Effector memory CD8-positive, alpha-beta T cell (primary cell): ENCODE measurements around the gene HMG20B.

ENCODE experiments used
- ATAC-seq: fragments of 150-1000 bp; cut with Tn5 transposase; replicated peaks from 2 replicates; pipeline ENCODE4 v1.10.0; 2021; ENCODE audit warnings: mild to moderate bottlenecking, moderate library complexity
- DNase-seq, 3 experiments: peaks; one replicate each; pipeline ENCODE4 v3.0.0; 2021
- H3K27ac Mint-ChIP-seq, 2 donors: one replicate each; pipeline ENCODE4 v1.8.0; 2022; ENCODE audit warnings: mild to moderate bottlenecking in 2 of 2, mixed read lengths in 2 of 2, moderate library complexity in 2 of 2
- H3K27me3 Mint-ChIP-seq, 2 donors: one replicate each; pipeline ENCODE4 v1.8.0; 2022; ENCODE audit warnings: mixed read lengths in 2 of 2
- H3K36me3 Mint-ChIP-seq: one replicate; pipeline ENCODE4 v1.8.0; 2022; ENCODE audit warnings: mild to moderate bottlenecking, moderate library complexity, mixed read lengths; ENCODE audit not compliant: insufficient read depth
- H3K4me1 Mint-ChIP-seq, 2 donors: one replicate each; pipeline ENCODE4 v1.8.0; 2022; ENCODE audit warnings: low read depth in 2 of 2, mixed read lengths in 2 of 2
- H3K4me3 Mint-ChIP-seq, 2 donors: one replicate each; pipeline ENCODE4 v1.8.0; 2022; ENCODE audit warnings: mild to moderate bottlenecking in 2 of 2, mixed read lengths in 2 of 2, moderate library complexity in 2 of 2
- H3K9me3 Mint-ChIP-seq, 2 donors: one replicate each; pipeline ENCODE4 v1.8.0; 2022; ENCODE audit warnings: mixed read lengths in 2 of 2

Gene HMG20B

GRCh38 chr19:3606174-3606689 is 33.5 kb downstream of the HMG20B start:
- DNase-seq (peak in 1 of 3 experiments; percentile 19), ATAC-seq (peak; percentile 63)
- H3K4me3 Mint-ChIP-seq: no peak overlapping the region
- H3K4me1 Mint-ChIP-seq: peaks cover 5 to 6% of the 10 kb centered on the region in 2 donors
- no peaks in the 10 kb centered on the region for H3K27me3 Mint-ChIP-seq
- no peak overlapping the region for H3K27ac Mint-ChIP-seq
- H3K9me3 Mint-ChIP-seq: no peaks in the 10 kb centered on the region
- peaks cover 4% of the 10 kb centered on the region for H3K36me3 Mint-ChIP-seq

- ATAC-seq: peak; percentile 31
These were observed 34.0 kb downstream of the HMG20B start, which contains the start of gene TBXA2R for GRCh38 chr19:3606690-3607289. TSS of gene TBXA2R (minus strand) at chr19:3606875. CDS start at chr19:3600634, 6,241 bp downstream.

GRCh38 chr19:3607303-3608078 is 34.7 kb downstream of the HMG20B start:
- Mint-ChIP-seq H3K27ac (peak overlapping the region in 1 of 2 donors; percentile 82), H3K4me1 (peaks cover 5 to 6% of the 10 kb centered on the region in 2 donors), H3K4me3 (peak overlapping the region in 1 of 2 donors; percentile 45), H3K27me3 (no peaks in the 10 kb centered on the region), H3K36me3 (peaks cover 6% of the 10 kb centered on the region), H3K9me3 (no peaks in the 10 kb centered on the region)
- ATAC-seq (no peak), DNase-seq (no peak)

More at GRCh38 chr19:3606690-3607289, 34.0 kb downstream of the HMG20B start, which contains the start of gene TBXA2R:
- Mint-ChIP-seq H3K36me3 (peaks cover 8% of the 10 kb centered on the region), H3K9me3 (no peaks in the 10 kb centered on the region), H3K27ac (no peak within 1 kb of the TSS), H3K4me1 (peaks cover 5 to 6% of the 10 kb centered on the region in 2 donors), H3K4me3 (peak within 1 kb of the TSS in 1 of 2 donors; percentile 45), H3K27me3 (no peaks in the 10 kb centered on the region)
- DNase-seq: peak; percentile 26 to 43 (median 35)

- peaks cover 5% of the 10 kb centered on the region for H3K36me3 Mint-ChIP-seq
- no peaks in the 10 kb centered on the region for H3K27me3 Mint-ChIP-seq
- peaks cover 5 to 6% of the 10 kb centered on the region in 2 donors for H3K4me1 Mint-ChIP-seq
- peak overlapping the region in 1 of 2 donors; percentile 45 for H3K4me3 Mint-ChIP-seq
- H3K27ac Mint-ChIP-seq: peak overlapping the region in 1 of 2 donors; percentile 82
- no peaks in the 10 kb centered on the region for H3K9me3 Mint-ChIP-seq
- DNase-seq: no peak
- ATAC-seq: no peak
These were observed 35.4 kb downstream of the HMG20B start for GRCh38 chr19:3608079-3608641.

GRCh38 chr19:3608750-3609322 is 36.1 kb downstream of the HMG20B start:
- Mint-ChIP-seq H3K36me3 (peaks cover 5% of the 10 kb centered on the region), H3K9me3 (no peaks in the 10 kb centered on the region), H3K27ac (no peak overlapping the region), H3K4me1 (peaks cover 5 to 6% of the 10 kb centered on the region in 2 donors), H3K4me3 (no peak overlapping the region), H3K27me3 (no peaks in the 10 kb centered on the region)
- DNase-seq (no peak), ATAC-seq (no peak)

- no peak overlapping the region for H3K4me3 Mint-ChIP-seq
- ATAC-seq (no peak), DNase-seq (no peak)
- peaks cover 7% of the 10 kb centered on the region for H3K36me3 Mint-ChIP-seq
- peaks cover 5 to 6% of the 10 kb centered on the region in 2 donors for H3K4me1 Mint-ChIP-seq
- peak overlapping the region in 1 of 2 donors; percentile 20 for H3K27ac Mint-ChIP-seq
- no peaks in the 10 kb centered on the region for H3K27me3 Mint-ChIP-seq
- no peaks in the 10 kb centered on the region for H3K9me3 Mint-ChIP-seq
These were observed 37.3 kb downstream of the HMG20B start for GRCh38 chr19:3609779-3610719.

GRCh38 chr19:3610745-3611717 is 38.3 kb downstream of the HMG20B start:
- no peaks in the 10 kb centered on the region for H3K9me3 Mint-ChIP-seq
- no peak for ATAC-seq
- H3K27me3 Mint-ChIP-seq: no peaks in the 10 kb centered on the region
- no peak for DNase-seq
- H3K27ac Mint-ChIP-seq: peak overlapping the region in 1 of 2 donors; percentile 20
- no peak overlapping the region for H3K4me3 Mint-ChIP-seq
- H3K4me1 Mint-ChIP-seq: peaks cover 5 to 6% of the 10 kb centered on the region in 2 donors
- peaks cover 8% of the 10 kb centered on the region for H3K36me3 Mint-ChIP-seq

GRCh38 chr19:3611841-3612240 is 39.1 kb downstream of the HMG20B start:
- no peak for ATAC-seq
- H3K36me3 Mint-ChIP-seq: peaks cover 8% of the 10 kb centered on the region
- H3K27me3 Mint-ChIP-seq: no peaks in the 10 kb centered on the region
- DNase-seq: no peak
- no peak overlapping the region for H3K4me3 Mint-ChIP-seq
- no peaks in the 10 kb centered on the region for H3K9me3 Mint-ChIP-seq
- H3K27ac Mint-ChIP-seq: no peak overlapping the region
- H3K4me1 Mint-ChIP-seq: peaks cover 5 to 6% of the 10 kb centered on the region in 2 donors

GRCh38 chr19:3612330-3612729 is 39.6 kb downstream of the HMG20B start:
- H3K4me3 Mint-ChIP-seq: no peak overlapping the region
- H3K27me3 Mint-ChIP-seq: no peaks in the 10 kb centered on the region
- H3K27ac Mint-ChIP-seq: no peak overlapping the region
- ATAC-seq (no peak), DNase-seq (no peak)
- H3K4me1 Mint-ChIP-seq: peaks cover 6 to 7% of the 10 kb centered on the region in 2 donors
- H3K36me3 Mint-ChIP-seq: peaks cover 13% of the 10 kb centered on the region
- no peaks in the 10 kb centered on the region for H3K9me3 Mint-ChIP-seq

GRCh38 chr19:3612901-3613741 is 40.4 kb downstream of the HMG20B start:
- H3K4me1 Mint-ChIP-seq: peaks cover 2 to 4% of the 10 kb centered on the region in 2 donors
- no peak for ATAC-seq
- H3K9me3 Mint-ChIP-seq: no peaks in the 10 kb centered on the region
- H3K36me3 Mint-ChIP-seq: peaks cover 17% of the 10 kb centered on the region
- H3K4me3 Mint-ChIP-seq: no peak overlapping the region
- no peak for DNase-seq
- H3K27ac Mint-ChIP-seq: no peak overlapping the region
- no peaks in the 10 kb centered on the region for H3K27me3 Mint-ChIP-seq
